ENCODE results near the gene EXOC4. TPM values are rescaled to one million over a fixed set of nuclear protein-coding genes. Genes with fewer than 3 reads are reported as not detected.

EXOC4 gene
- total RNA-seq, 4 donors from 2014 or later = 59.2 to 88.7 (median 71.6) TPM

- no peak for TF ChIP-seq CTCF (IDR thresholded peaks at IDR 0.05)
- no peak for DNase-seq (ENCODE audit: low spot score)
- no peak for ATAC-seq (ENCODE audit: low FRiP score)
Measured at GRCh38 chr7:133255486-133255885, 2.6 kb downstream of the EXOC4 start.

- TF ChIP-seq CTCF (IDR thresholded peaks at IDR 0.05) = no peak
- DNase-seq (ENCODE audit: low spot score) (no peak), ATAC-seq (ENCODE audit: low FRiP score) (no peak)
Measured at GRCh38 chr7:133258174-133258573, 5.3 kb downstream of the EXOC4 start.

- ATAC-seq (ENCODE audit: low FRiP score) (no peak), DNase-seq (ENCODE audit: low spot score) (no peak)
- TF ChIP-seq CTCF (IDR thresholded peaks at IDR 0.05) = no peak
Measured at GRCh38 chr7:133265821-133266220, 12.9 kb downstream of the EXOC4 start.

GRCh38 chr7:133268355-133268754 is 15.5 kb downstream of the EXOC4 start:
- TF ChIP-seq CTCF (IDR thresholded peaks at IDR 0.05) = no peak
- ATAC-seq (ENCODE audit: low FRiP score) = no peak
- DNase-seq (ENCODE audit: low spot score) = no peak

- DNase-seq (ENCODE audit: low spot score) = no peak
- TF ChIP-seq CTCF (IDR thresholded peaks at IDR 0.05) = no peak
- no peak for ATAC-seq (ENCODE audit: low FRiP score)
Measured at GRCh38 chr7:133272336-133272735, 19.5 kb downstream of the EXOC4 start.

GRCh38 chr7:133273227-133273626 is 20.3 kb downstream of the EXOC4 start:
- DNase-seq (ENCODE audit: low spot score) = no peak
- TF ChIP-seq CTCF (IDR thresholded peaks at IDR 0.05) = no peak
- ATAC-seq (ENCODE audit: low FRiP score) = no peak

GRCh38 chr7:133274265-133274664 is 21.4 kb downstream of the EXOC4 start:
- no peak for DNase-seq (ENCODE audit: low spot score)
- no peak for ATAC-seq (ENCODE audit: low FRiP score)
- no peak for TF ChIP-seq CTCF (IDR thresholded peaks at IDR 0.05)

All from omental fat pad (tissue), 4 donors.